ENCODE measurements around the gene NUB1. TPM values are rescaled to one million over a fixed set of nuclear protein-coding genes. Genes with fewer than 3 reads are reported as not detected.

The NUB1 gene
- polyA plus RNA-seq, 1 of the 3 experiments (the other 2 are of a cell fraction), result 54.0 TPM

DNA sequence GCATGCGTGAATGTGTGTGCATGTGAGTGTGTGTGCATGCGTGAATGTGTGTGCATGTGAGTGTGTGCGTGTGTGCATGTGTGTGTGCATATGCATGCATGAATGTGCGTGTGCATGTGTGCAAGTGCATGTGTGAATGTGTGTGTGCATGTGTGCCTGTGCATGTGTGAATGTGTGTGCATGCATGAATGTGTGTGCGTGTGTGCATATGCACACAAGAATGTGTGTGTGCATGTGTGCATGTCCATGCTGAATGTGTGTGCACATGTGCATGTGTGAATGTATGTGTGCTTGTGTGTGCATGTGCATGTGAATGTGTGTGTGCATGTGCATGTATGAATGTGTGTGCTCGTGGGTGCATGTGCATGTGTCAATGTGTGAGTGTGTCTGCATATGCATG lies 42.1 kb upstream of the NUB1 start:
- peaks cover 20% of the 10 kb centered on the region for H3K27me3 ChIP-seq (ENCODE audit: insufficient read depth)
- no peak overlapping the region for H3K4me2 ChIP-seq
- 65% methylated on average over 6 of the region's 6 CpGs for WGBS (ENCODE audit: low lambda C conversion rate)
- H2AFZ ChIP-seq (ENCODE audit: low read depth), result no peak overlapping the region
- no peaks in the 10 kb centered on the region for H3K9me2 ChIP-seq
- 0 out of 2 replicates have a peak, but pooled peaks cover 5% of the 10 kb centered on the region for H3K9me3 ChIP-seq
- ChIA-PET POLR2A (no interaction called here), CTCF (interaction anchor here (1.0 to 9.3 kb wide), 4 partner anchors 11 to 63 kb away, joined by 3 to 86 read pairs (median 39); no protein-coding TSS in a partner anchor)
- no peak for TF ChIP-seq GATA2 (CRISPR knock-in tag; IDR thresholded peaks at IDR 0.05)
- TF ChIP-seq FOXJ3 (CRISPR knock-in tag; IDR thresholded peaks at IDR 0.05), result no peak
- TF ChIP-seq, protein P1, sequence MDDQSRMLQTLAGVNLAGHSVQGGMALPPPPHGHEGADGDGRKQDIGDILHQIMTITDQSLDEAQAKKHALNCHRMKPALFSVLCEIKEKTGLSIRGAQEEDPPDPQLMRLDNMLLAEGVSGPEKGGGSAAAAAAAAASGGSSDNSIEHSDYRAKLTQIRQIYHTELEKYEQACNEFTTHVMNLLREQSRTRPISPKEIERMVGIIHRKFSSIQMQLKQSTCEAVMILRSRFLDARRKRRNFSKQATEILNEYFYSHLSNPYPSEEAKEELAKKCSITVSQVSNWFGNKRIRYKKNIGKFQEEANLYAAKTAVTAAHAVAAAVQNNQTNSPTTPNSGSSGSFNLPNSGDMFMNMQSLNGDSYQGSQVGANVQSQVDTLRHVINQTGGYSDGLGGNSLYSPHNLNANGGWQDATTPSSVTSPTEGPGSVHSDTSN (IDR thresholded peaks at IDR 0.05), result no peak
- no peak overlapping the region for H3K4me3 ChIP-seq (ENCODE audit: low read depth in 2 of 2, low read length in 1 of 2)
- no peak overlapping the region for H3K27ac ChIP-seq (ENCODE audit: low read depth in 2 of 2, low read length in 1 of 2)
- H4K20me1 ChIP-seq (ENCODE audit: insufficient read depth), result no peaks in the 10 kb centered on the region
- DNase-seq, result no peak
- no peaks in the 10 kb centered on the region for H3K36me3 ChIP-seq (replicated peaks in 1 of 2; ENCODE audit: control insufficient read depth in 1 of 2, insufficient read depth in 2 of 2, low read length in 1 of 2)
- H3K4me1 ChIP-seq (ENCODE audit: control insufficient read depth in 1 of 2, insufficient read depth in 2 of 2, low read depth in 1 of 2, low read length in 1 of 2), result peaks cover 0 to 3% of the 10 kb centered on the region in 2 experiments; a peak in 1 of 4 replicates
- H3F3A ChIP-seq (replicated peaks; ENCODE audit: insufficient read depth), result no peaks in the 10 kb centered on the region
- no peaks in the 10 kb centered on the region for H3K79me2 ChIP-seq (ENCODE audit: insufficient read depth)
- no peak overlapping the region for H3K9ac ChIP-seq

DNA sequence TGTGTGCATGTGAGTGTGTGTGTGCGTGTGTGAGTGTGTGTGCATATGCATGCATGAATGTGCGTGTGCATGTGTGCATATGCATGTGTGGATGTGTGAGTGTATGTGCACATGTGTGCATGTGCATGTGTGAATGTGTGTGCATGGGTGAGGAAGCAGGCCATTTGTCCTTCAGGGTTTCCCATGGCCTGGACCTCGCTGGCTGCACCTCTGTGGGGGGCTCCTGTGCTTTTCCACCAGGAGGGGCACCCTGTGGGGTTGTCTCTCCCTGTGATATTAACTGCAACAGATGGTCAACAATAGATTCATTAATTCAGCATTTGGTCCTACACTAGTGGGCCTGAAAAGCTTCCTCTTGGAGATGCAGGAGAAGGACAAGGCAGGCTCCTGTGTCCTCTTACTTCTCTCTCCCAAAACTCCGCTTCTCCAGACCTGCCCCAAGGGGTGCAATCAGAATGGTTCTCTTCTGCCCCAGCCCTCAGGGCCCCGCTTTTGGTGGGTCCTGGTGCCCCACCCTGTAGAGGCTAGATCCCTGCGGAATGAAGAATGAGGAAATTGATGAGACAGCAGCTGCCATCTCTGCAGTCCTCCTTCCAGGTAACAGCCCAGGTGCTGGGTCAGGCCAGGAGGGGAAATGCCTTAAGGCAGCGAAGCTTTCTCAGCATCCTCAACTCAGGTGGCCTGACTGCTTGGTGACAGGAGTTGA lies 41.5 kb upstream of the NUB1 start:
- Histone ChIP-seq H3K4me1 (ENCODE audit: control insufficient read depth in 1 of 2, insufficient read depth in 2 of 2, low read depth in 1 of 2, low read length in 1 of 2) (peaks cover 0 to 3% of the 10 kb centered on the region in 2 experiments; a peak in 1 of 4 replicates), H3F3A (replicated peaks; ENCODE audit: insufficient read depth) (no peaks in the 10 kb centered on the region), H3K9me3 (0 out of 2 replicates have a peak, but pooled peaks cover 5% of the 10 kb centered on the region), H3K36me3 (replicated peaks in 1 of 2; ENCODE audit: control insufficient read depth in 1 of 2, insufficient read depth in 2 of 2, low read length in 1 of 2) (no peaks in the 10 kb centered on the region), H3K9me2 (no peaks in the 10 kb centered on the region), H3K9ac (no peak overlapping the region), H3K27me3 (ENCODE audit: insufficient read depth) (peaks cover 26% of the 10 kb centered on the region), H3K27ac (ENCODE audit: low read depth in 2 of 2, low read length in 1 of 2) (no peak overlapping the region), H3K4me2 (no peak overlapping the region), H3K79me2 (ENCODE audit: insufficient read depth) (no peaks in the 10 kb centered on the region), H2AFZ (ENCODE audit: low read depth) (no peak overlapping the region), H4K20me1 (ENCODE audit: insufficient read depth) (no peaks in the 10 kb centered on the region), H3K4me3 (ENCODE audit: low read depth in 2 of 2, low read length in 1 of 2) (no peak overlapping the region)
- POLR2A ChIA-PET, result no interaction called here
- CTCF ChIA-PET, result interaction anchor here (1.4 to 9.3 kb wide), 4 partner anchors 11 to 57 kb away, joined by 3 to 86 read pairs (median 44); no protein-coding TSS in a partner anchor
- TF ChIP-seq YY1 (IDR thresholded peaks at IDR 0.05; ENCODE audit: low read depth) (no peak), MEF2A (IDR thresholded peaks at IDR 0.05; ENCODE audit: borderline replicate concordance, low read depth) (no peak), JUND (IDR thresholded peaks at IDR 0.05) (no peak), RFX5 (IDR thresholded peaks at IDR 0.05; ENCODE audit: low read length) (no peak), POLR2AphosphoS5 (IDR thresholded peaks at IDR 0.05; ENCODE audit: low read depth, low read length) (no peak), TEAD4 (IDR thresholded peaks at IDR 0.05; ENCODE audit: borderline replicate concordance, insufficient read depth) (no peak), TAF1 (IDR thresholded peaks at IDR 0.05; ENCODE audit: borderline replicate concordance, low read depth, low read length) (no peak), GABPA (IDR thresholded peaks at IDR 0.05; ENCODE audit: low read depth) (no peak), EZH2phosphoT487 (IDR thresholded peaks at IDR 0.05; ENCODE audit: borderline replicate concordance, low read depth) (no peak), RXRA (IDR thresholded peaks at IDR 0.05; ENCODE audit: borderline replicate concordance, low read depth) (no peak), SIN3A (IDR thresholded peaks at IDR 0.05; ENCODE audit: borderline replicate concordance, low read depth, low read length) (no peak), FOXM1 (IDR thresholded peaks at IDR 0.05; ENCODE audit: low read depth) (no peak), SMC3 (IDR thresholded peaks at IDR 0.05; ENCODE audit: low read depth, low read length) (no peak), TCF12 (IDR thresholded peaks at IDR 0.05) (no peak), FOXJ3 (CRISPR knock-in tag; IDR thresholded peaks at IDR 0.05) (no peak)
- TF ChIP-seq, protein P2, sequence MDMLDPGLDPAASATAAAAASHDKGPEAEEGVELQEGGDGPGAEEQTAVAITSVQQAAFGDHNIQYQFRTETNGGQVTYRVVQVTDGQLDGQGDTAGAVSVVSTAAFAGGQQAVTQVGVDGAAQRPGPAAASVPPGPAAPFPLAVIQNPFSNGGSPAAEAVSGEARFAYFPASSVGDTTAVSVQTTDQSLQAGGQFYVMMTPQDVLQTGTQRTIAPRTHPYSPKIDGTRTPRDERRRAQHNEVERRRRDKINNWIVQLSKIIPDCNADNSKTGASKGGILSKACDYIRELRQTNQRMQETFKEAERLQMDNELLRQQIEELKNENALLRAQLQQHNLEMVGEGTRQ (IDR thresholded peaks at IDR 0.05; ENCODE audit: borderline replicate concordance, low read depth, low read length), result no peak
- TF ChIP-seq, protein P3, sequence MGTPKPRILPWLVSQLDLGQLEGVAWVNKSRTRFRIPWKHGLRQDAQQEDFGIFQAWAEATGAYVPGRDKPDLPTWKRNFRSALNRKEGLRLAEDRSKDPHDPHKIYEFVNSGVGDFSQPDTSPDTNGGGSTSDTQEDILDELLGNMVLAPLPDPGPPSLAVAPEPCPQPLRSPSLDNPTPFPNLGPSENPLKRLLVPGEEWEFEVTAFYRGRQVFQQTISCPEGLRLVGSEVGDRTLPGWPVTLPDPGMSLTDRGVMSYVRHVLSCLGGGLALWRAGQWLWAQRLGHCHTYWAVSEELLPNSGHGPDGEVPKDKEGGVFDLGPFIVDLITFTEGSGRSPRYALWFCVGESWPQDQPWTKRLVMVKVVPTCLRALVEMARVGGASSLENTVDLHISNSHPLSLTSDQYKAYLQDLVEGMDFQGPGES (IDR thresholded peaks at IDR 0.05; ENCODE audit: low read depth, low read length), result no peak
- DNase-seq, result no peak
- WGBS (ENCODE audit: low lambda C conversion rate), result 42% methylated on average over 7 of the region's 7 CpGs

Measured in SK-N-SH (cell line).